ENCODE data around the gene NHS.

Gene NHS

GRCh38 chrX:17585006-17585405, 210.0 kb downstream of the NHS start:
- DNase-seq: no peak

GRCh38 chrX:17587366-17587765, 212.4 kb downstream of the NHS start:
- no peak for DNase-seq

GRCh38 chrX:17588303-17588702, 213.3 kb downstream of the NHS start:
- no peak for DNase-seq

GRCh38 chrX:17590892-17591740, 216.1 kb downstream of the NHS start:
- peak in 45 of 56 donors; percentile 0 to 60 (median 8) for DNase-seq

- DNase-seq: no peak
Measured at GRCh38 chrX:17591741-17592110, 216.7 kb downstream of the NHS start.

- no peak for DNase-seq
Measured at GRCh38 chrX:17592117-17592516, 217.1 kb downstream of the NHS start.

- no peak for DNase-seq
Measured at GRCh38 chrX:17594693-17595092, 219.7 kb downstream of the NHS start.

- no peak for DNase-seq
Measured at GRCh38 chrX:17595456-17596035, 220.5 kb downstream of the NHS start.

- no peak for DNase-seq
Measured at GRCh38 chrX:17596061-17596460, 221.1 kb downstream of the NHS start.

GRCh38 chrX:17596546-17597205, 221.7 kb downstream of the NHS start:
- no peak for DNase-seq

- DNase-seq: no peak
Measured at GRCh38 chrX:17597327-17597726, 222.3 kb downstream of the NHS start.

GRCh38 chrX:17597836-17598439, 222.9 kb downstream of the NHS start:
- DNase-seq: peak in 27 of 56 donors; percentile 0 to 44 (median 4)

GRCh38 chrX:17601441-17602200, 226.6 kb downstream of the NHS start:
- no peak for DNase-seq

- DNase-seq: no peak
Measured at GRCh38 chrX:17602245-17602644, 227.2 kb downstream of the NHS start.

- DNase-seq: no peak
Measured at GRCh38 chrX:17603196-17603595, 228.2 kb downstream of the NHS start.

GRCh38 chrX:17605676-17606075, 230.7 kb downstream of the NHS start:
- no peak for DNase-seq

GRCh38 chrX:17606231-17606630, 231.2 kb downstream of the NHS start:
- DNase-seq: no peak

- no peak for DNase-seq
Measured at GRCh38 chrX:17608888-17609287, 233.9 kb downstream of the NHS start.

GRCh38 chrX:17610788-17611187, 235.8 kb downstream of the NHS start:
- no peak for DNase-seq

GRCh38 chrX:17613979-17614588, 239.1 kb downstream of the NHS start:
- no peak for DNase-seq

- DNase-seq: no peak
Measured at GRCh38 chrX:17616936-17617335, 241.9 kb downstream of the NHS start.
